Bronchial epithelial cell (primary cell): Measurements from ENCODE around the gene IL23R. TPM values are rescaled to one million over a fixed set of nuclear protein-coding genes. Genes with fewer than 3 reads are reported as not detected.
A peak's percentile ranks its signal among the peaks of the same experiment; 100 is the strongest.

Experiments used
- DNase-seq: peaks from one replicate; pipeline ENCODE4 v3.0.0-alpha.2; 2010; ENCODE audit warnings: low read depth
- FAIRE-seq: peaks from 2 replicates; lab custom pipeline; 2011; peaks lifted over from hg19 to GRCh38; lab: Jason Lieb, UNC
- H3K27me3 ChIP-seq: 2 replicates; pipeline ENCODE4 v1.5.1; 2011; ENCODE audit warnings: low read length; ENCODE audit not compliant: control insufficient read depth, insufficient read depth
- H3K36me3 ChIP-seq: 2 replicates; pipeline ENCODE4 v1.5.1; 2011; ENCODE audit warnings: low read length; ENCODE audit not compliant: control insufficient read depth, insufficient read depth
- H3K4me3 ChIP-seq: 2 replicates; pipeline ENCODE4 v1.5.1; 2011; ENCODE audit warnings: mild to moderate bottlenecking, low read depth, low read length, control low read depth
- CTCF ChIP-seq: IDR thresholded peaks from 2 replicates; pipeline ENCODE4 v1.5.1; 2011; ENCODE audit warnings: mild to moderate bottlenecking, moderate library complexity, low read length, control low read depth, inconsistent platforms; ENCODE audit not compliant: insufficient read depth, severe bottlenecking
- total RNA-seq: library from RNA; depleted of rRNA; stranded (reverse); fragments of >200 nt; gene quantifications from 2 replicates; pipeline ENCODE4 v1.2.1, GENCODE V29; 2014

IL23R gene
- total RNA-seq, 1 donor from 2014 or later = not detected

GRCh38 chr1:67298762-67299161 lies 132.5 kb downstream of the IL23R start:
- peak; percentile 70 for FAIRE-seq
- no peaks in the 10 kb centered on the region for H3K27me3 ChIP-seq
- H3K36me3 ChIP-seq = no peaks in the 10 kb centered on the region
- no peak for TF ChIP-seq CTCF
- no peak for DNase-seq
- no peak overlapping the region for H3K4me3 ChIP-seq

- FAIRE-seq = no peak
- Histone ChIP-seq H3K4me3 (no peak overlapping the region), H3K27me3 (no peaks in the 10 kb centered on the region), H3K36me3 (no peaks in the 10 kb centered on the region)
- no peak for DNase-seq
- TF ChIP-seq CTCF = no peak
Observed at GRCh38 chr1:67299296-67299695, 133.0 kb downstream of the IL23R start.

GRCh38 chr1:67300561-67300960 lies 134.3 kb downstream of the IL23R start:
- no peak for FAIRE-seq
- no peak for TF ChIP-seq CTCF
- no peak for DNase-seq
- Histone ChIP-seq H3K27me3 (no peaks in the 10 kb centered on the region), H3K4me3 (no peak overlapping the region), H3K36me3 (no peaks in the 10 kb centered on the region)

GRCh38 chr1:67304023-67304422 lies 137.8 kb downstream of the IL23R start:
- H3K27me3 ChIP-seq = no peaks in the 10 kb centered on the region
- no peak overlapping the region for H3K4me3 ChIP-seq
- H3K36me3 ChIP-seq = no peaks in the 10 kb centered on the region
- DNase-seq = no peak
- no peak for FAIRE-seq
- TF ChIP-seq CTCF = no peak

- Histone ChIP-seq H3K27me3 (no peaks in the 10 kb centered on the region), H3K4me3 (no peak overlapping the region), H3K36me3 (no peaks in the 10 kb centered on the region)
- DNase-seq (no peak), FAIRE-seq (no peak)
- TF ChIP-seq CTCF = no peak
Observed at GRCh38 chr1:67306547-67306946, 140.3 kb downstream of the IL23R start.
